Panc1 (cell line): ENCODE measurements around the gene GPR84. TPM values are rescaled to one million over a fixed set of nuclear protein-coding genes. Genes with fewer than 3 reads are reported as not detected.

Experiments used
- ATAC-seq: fragments of 200-7000 bp; cut with Tn5 transposase; 2 replicates; pipeline ENCODE4 v1.9.1; 2020; ENCODE audit warnings: mild to moderate bottlenecking, moderate library complexity
- BruUV-seq: library from RNA; stranded (reverse); fragments of 400-500 nt; replicated peaks from 2 replicates; lab custom pipeline; 2021; lab: Mats Ljungman, UMichigan
- CTCF ChIA-PET: fragments of 300-600 bp; sonication (Branson Sonifier 250); formaldehyde crosslinking; loops from one replicate; lab custom pipeline; 2022; ENCODE audit warnings: antibody characterized with exemption; lab: Charles Lee
- POLR2A ChIA-PET: fragments of 300-600 bp; sonication (Branson Sonifier 250); formaldehyde crosslinking; loops from one replicate; lab custom pipeline; 2022; ENCODE audit warnings: antibody characterized with exemption; lab: Charles Lee
- DNase-seq: peaks from one replicate; pipeline ENCODE4 v3.0.0-alpha.2; 2010; ENCODE audit warnings: low read depth, low spot score
- H3K27ac ChIP-seq: 2 replicates; pipeline ENCODE4 v1.5.1; 2011; ENCODE audit warnings: mild to moderate bottlenecking, low read length, inconsistent platforms
- H3K27me3 ChIP-seq: fragments of 200-500 bp; sonication (Bioruptor generic); 2 replicates; pipeline ENCODE4 v1.6.0; 2014; ENCODE audit warnings: low read length, inconsistent platforms; ENCODE audit not compliant: control insufficient read depth, insufficient read depth
- H3K36me3 ChIP-seq: fragments of 200-500 bp; sonication (Bioruptor generic); 2 replicates; pipeline ENCODE4 v1.5.1; 2014; ENCODE audit warnings: inconsistent platforms, mild to moderate bottlenecking, low read length, moderate library complexity; ENCODE audit not compliant: control insufficient read depth, insufficient read depth
- H3K4me1 ChIP-seq: 2 replicates; pipeline ENCODE4 v1.5.1; 2011; ENCODE audit warnings: inconsistent platforms, mild to moderate bottlenecking, low read length, moderate library complexity; ENCODE audit not compliant: control insufficient read depth, insufficient read depth
- H3K4me3 ChIP-seq, 2 experiments: 2 replicates each; pipeline ENCODE4 v1.5.1; 2011 to 2012; ENCODE audit warnings: low read depth in 2 of 2, low read length in 2 of 2, mild to moderate bottlenecking in 2 of 2, inconsistent platforms in 1 of 2, moderate library complexity in 1 of 2
- H3K9me3 ChIP-seq: fragments of 200-500 bp; sonication (Bioruptor generic); 2 replicates; pipeline ENCODE4 v1.5.1; 2014; ENCODE audit warnings: low read depth, mild to moderate bottlenecking, inconsistent platforms, low read length, moderate library complexity; ENCODE audit not compliant: control insufficient read depth, insufficient read depth
- POLR2AphosphoS5 ChIP-seq: IDR thresholded peaks from 2 replicates; pipeline ENCODE4 v1.6.1; 2012; ENCODE audit warnings: mild to moderate bottlenecking, low read depth, low read length, moderate library complexity
- SIN3A ChIP-seq: IDR thresholded peaks from 2 replicates; pipeline ENCODE4 v1.6.1; 2012; ENCODE audit warnings: low read depth, mild to moderate bottlenecking, low read length, moderate library complexity, borderline replicate concordance; ENCODE audit not compliant: insufficient read depth
- TCF7L2 ChIP-seq: IDR thresholded peaks from 2 replicates; pipeline ENCODE4 v1.6.1; 2011; ENCODE audit warnings: mild to moderate bottlenecking, low read depth, low read length, inconsistent platforms
- in situ Hi-C: cut with HindIII; loops from 2 replicates; pipeline ENCODE4 v1.10.0; 2016; ENCODE audit warnings: low sequenced_read_pairs, low pct_unique_long_range_greater_than_20kb
- intact Hi-C: fragments of 100-400 bp; cut with micrococcal nuclease; formaldehyde crosslinking; loops from one replicate; pipeline ENCODE4 v1.10.0; 2022; ENCODE audit not compliant: unreplicated experiment
- total RNA-seq: library from RNA; stranded (reverse); gene quantifications from one replicate; pipeline ENCODE4 v1.2.1, GENCODE V29; 2021; ENCODE audit not compliant: unreplicated experiment
- TF ChIP-seq, protein P1 (sequence below), 2 experiments: IDR thresholded peaks; 2 replicates each; pipeline ENCODE4 v1.6.1; 2011 to 2012; ENCODE audit warnings: low read depth in 2 of 2, control low read depth in 1 of 2, low read length in 1 of 2, mild to moderate bottlenecking in 1 of 2, moderate library complexity in 1 of 2; ENCODE audit not compliant: insufficient read depth in 1 of 2
- TF ChIP-seq, protein P2 (sequence below): fragments of 450-650 bp; IDR thresholded peaks from 2 replicates; pipeline ENCODE4 v1.5.1; 2017; ENCODE audit warnings: mild to moderate bottlenecking

GPR84 gene
- total RNA-seq, 1 experiment from 2014 or later, result not detected

DNA sequence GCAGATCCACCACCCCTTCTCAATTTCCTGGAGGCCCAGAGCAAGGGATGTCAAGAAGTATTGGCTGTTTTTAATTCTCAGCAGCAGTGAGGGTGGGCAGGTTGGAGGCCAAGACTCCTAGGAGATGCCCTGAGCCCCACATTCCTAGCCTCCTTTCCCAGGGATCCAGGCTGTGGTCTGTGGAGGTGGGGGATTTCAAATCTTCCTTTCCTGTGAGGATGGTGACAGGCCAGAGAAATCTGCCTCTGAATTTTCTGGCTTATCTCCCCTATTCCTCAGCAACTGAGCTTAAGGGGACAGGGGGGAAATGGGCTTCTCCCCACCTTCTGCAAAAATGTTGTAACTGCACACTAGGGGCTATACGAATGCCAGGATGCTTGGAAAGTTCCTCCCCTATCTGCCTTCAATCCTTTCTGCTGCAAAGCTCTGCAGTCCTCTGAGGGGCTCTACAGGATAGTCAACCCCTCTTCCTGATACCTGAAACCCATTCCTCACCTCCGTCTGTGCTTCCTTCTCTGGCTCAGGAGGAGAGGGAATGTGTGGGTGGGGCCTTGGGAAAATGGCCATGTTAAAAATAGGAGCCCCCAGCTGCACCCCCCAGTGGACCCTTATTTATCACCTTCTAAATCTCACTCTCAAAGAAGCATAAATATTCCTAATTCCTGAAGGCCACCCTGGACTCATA lies 6.6 kb downstream of the GPR84 start:
- no peak for ATAC-seq
- Histone ChIP-seq H3K4me1 (peaks cover 37% of the 10 kb centered on the region), H3K27ac (peak overlapping the region; percentile 99), H3K27me3 (no peaks in the 10 kb centered on the region), H3K4me3 (no peak overlapping the region; a peak in 1 of 4 replicates), H3K9me3 (no peaks in the 10 kb centered on the region), H3K36me3 (no peaks in the 10 kb centered on the region)
- ChIA-PET CTCF (interaction anchor here (0.6 to 2.0 kb wide), 2 partner anchors 21 to 32 kb away, joined by 3 to 6 read pairs; partner anchors contain the start of gene COPZ1), POLR2A (no interaction called here)
- BruUV-seq, result no TSS peak
- intact Hi-C loops, result no loop called here
- in situ Hi-C loops, result no loop called here
- DNase-seq, result no peak
- no peak for TF ChIP-seq POLR2AphosphoS5
- TF ChIP-seq, protein P1, sequence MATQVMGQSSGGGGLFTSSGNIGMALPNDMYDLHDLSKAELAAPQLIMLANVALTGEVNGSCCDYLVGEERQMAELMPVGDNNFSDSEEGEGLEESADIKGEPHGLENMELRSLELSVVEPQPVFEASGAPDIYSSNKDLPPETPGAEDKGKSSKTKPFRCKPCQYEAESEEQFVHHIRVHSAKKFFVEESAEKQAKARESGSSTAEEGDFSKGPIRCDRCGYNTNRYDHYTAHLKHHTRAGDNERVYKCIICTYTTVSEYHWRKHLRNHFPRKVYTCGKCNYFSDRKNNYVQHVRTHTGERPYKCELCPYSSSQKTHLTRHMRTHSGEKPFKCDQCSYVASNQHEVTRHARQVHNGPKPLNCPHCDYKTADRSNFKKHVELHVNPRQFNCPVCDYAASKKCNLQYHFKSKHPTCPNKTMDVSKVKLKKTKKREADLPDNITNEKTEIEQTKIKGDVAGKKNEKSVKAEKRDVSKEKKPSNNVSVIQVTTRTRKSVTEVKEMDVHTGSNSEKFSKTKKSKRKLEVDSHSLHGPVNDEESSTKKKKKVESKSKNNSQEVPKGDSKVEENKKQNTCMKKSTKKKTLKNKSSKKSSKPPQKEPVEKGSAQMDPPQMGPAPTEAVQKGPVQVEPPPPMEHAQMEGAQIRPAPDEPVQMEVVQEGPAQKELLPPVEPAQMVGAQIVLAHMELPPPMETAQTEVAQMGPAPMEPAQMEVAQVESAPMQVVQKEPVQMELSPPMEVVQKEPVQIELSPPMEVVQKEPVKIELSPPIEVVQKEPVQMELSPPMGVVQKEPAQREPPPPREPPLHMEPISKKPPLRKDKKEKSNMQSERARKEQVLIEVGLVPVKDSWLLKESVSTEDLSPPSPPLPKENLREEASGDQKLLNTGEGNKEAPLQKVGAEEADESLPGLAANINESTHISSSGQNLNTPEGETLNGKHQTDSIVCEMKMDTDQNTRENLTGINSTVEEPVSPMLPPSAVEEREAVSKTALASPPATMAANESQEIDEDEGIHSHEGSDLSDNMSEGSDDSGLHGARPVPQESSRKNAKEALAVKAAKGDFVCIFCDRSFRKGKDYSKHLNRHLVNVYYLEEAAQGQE (IDR thresholded peaks at IDR 0.05; ENCODE audit: insufficient read depth in 1 of 2, low read depth in 2 of 2, low read length in 1 of 2), result no peak
- TF ChIP-seq, protein P2, sequence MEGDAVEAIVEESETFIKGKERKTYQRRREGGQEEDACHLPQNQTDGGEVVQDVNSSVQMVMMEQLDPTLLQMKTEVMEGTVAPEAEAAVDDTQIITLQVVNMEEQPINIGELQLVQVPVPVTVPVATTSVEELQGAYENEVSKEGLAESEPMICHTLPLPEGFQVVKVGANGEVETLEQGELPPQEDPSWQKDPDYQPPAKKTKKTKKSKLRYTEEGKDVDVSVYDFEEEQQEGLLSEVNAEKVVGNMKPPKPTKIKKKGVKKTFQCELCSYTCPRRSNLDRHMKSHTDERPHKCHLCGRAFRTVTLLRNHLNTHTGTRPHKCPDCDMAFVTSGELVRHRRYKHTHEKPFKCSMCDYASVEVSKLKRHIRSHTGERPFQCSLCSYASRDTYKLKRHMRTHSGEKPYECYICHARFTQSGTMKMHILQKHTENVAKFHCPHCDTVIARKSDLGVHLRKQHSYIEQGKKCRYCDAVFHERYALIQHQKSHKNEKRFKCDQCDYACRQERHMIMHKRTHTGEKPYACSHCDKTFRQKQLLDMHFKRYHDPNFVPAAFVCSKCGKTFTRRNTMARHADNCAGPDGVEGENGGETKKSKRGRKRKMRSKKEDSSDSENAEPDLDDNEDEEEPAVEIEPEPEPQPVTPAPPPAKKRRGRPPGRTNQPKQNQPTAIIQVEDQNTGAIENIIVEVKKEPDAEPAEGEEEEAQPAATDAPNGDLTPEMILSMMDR, result no peak
- no peak for TF ChIP-seq TCF7L2
- TF ChIP-seq SIN3A, result no peak

DNA sequence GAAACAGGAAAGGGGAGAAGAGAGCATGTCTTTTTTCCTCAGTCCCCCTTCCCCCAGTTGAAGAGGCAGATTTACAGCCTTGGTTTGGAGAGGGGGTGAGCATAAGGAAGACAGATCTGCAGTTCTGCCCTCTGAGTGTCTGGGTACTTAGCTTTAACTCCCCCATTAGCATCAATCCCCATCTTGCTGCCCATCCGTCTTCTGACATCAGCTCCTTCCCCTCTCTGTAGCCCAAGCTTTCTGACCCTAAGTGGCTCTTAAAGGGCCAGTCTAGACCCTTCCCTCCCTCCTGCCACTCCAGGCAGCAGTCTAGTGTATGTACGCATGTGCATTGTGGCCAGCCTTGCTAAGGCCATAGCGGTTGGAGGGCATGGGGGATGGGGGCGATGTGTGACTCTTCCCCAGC lies 7.3 kb downstream of the GPR84 start:
- no peaks in the 10 kb centered on the region for H3K9me3 ChIP-seq
- in situ Hi-C loops, result no loop called here
- POLR2A ChIA-PET, result no interaction called here
- H3K36me3 ChIP-seq, result no peaks in the 10 kb centered on the region; the same call in 1 of the 2 replicates
- CTCF ChIA-PET, result interaction anchor here (2.0 kb wide), 1 partner anchor 21 kb away, joined by 6 read pairs; no protein-coding TSS in a partner anchor
- TF ChIP-seq POLR2AphosphoS5 (no peak), TCF7L2 (no peak), SIN3A (no peak)
- TF ChIP-seq, protein P2, result no peak
- TF ChIP-seq, protein P1 (IDR thresholded peaks at IDR 0.05; ENCODE audit: insufficient read depth in 1 of 2, low read depth in 2 of 2, low read length in 1 of 2), result no peak
- intact Hi-C loops, result no loop called here
- H3K4me3 ChIP-seq, result no peak overlapping the region
- no TSS peak for BruUV-seq
- ATAC-seq, result no peak
- DNase-seq, result no peak
- no peaks in the 10 kb centered on the region for H3K27me3 ChIP-seq
- H3K27ac ChIP-seq, result no peak overlapping the region
- H3K4me1 ChIP-seq, result peaks cover 37% of the 10 kb centered on the region
